Measurements from ENCODE around the gene LIPK. TPM values are rescaled to one million over a fixed set of nuclear protein-coding genes. Genes with fewer than 3 reads are reported as not detected.
"Not testable (repeated sequence)": the region's sequence is repeated elsewhere in the genome, so short reads cannot be mapped to it uniquely, and the experiment has no call there.

LIPK gene
- total RNA-seq: not detected in 2 replicates

- H3K9me3 Mint-ChIP-seq: no peaks in the 10 kb centered on the region
- H3K27ac Mint-ChIP-seq: no peak within 1 kb of the TSS
- no peaks in the 10 kb centered on the region for H3K36me3 Mint-ChIP-seq (ENCODE audit: low read depth)
- intact Hi-C loops (cut with micrococcal nuclease): loop anchor here (5.0 kb wide), 1 partner anchor 86 kb away; no protein-coding TSS in a partner anchor
- no peak within 1 kb of the TSS for H3K4me3 Mint-ChIP-seq (ENCODE audit: low read depth)
- DNase-seq (ENCODE audit: low spot score): no peak
- H3K27me3 Mint-ChIP-seq (ENCODE audit: low read depth): peaks cover 24% of the 10 kb centered on the region
- peaks cover 18% of the 10 kb centered on the region for H3K4me1 Mint-ChIP-seq (ENCODE audit: low read depth)
Measured at GRCh38 chr10:88705958-88706357, at the start of gene LIPK. LIPK (plus strand) TSS chr10:88706249; CDS start chr10:88724544, 18,295 bp downstream.

- no peaks in the 10 kb centered on the region for H3K36me3 Mint-ChIP-seq (ENCODE audit: low read depth)
- peaks cover 21% of the 10 kb centered on the region for H3K27me3 Mint-ChIP-seq (ENCODE audit: low read depth)
- no peak overlapping the region for H3K27ac Mint-ChIP-seq
- no peak overlapping the region for H3K4me3 Mint-ChIP-seq (ENCODE audit: low read depth)
- no peak for DNase-seq (ENCODE audit: low spot score)
- no peaks in the 10 kb centered on the region for H3K9me3 Mint-ChIP-seq
- intact Hi-C loops (cut with micrococcal nuclease): no loop called here
- H3K4me1 Mint-ChIP-seq (ENCODE audit: low read depth): no peaks in the 10 kb centered on the region
Measured at GRCh38 chr10:88657901-88658300, 48.1 kb upstream of the LIPK start.

- no peaks in the 10 kb centered on the region for H3K4me1 Mint-ChIP-seq (ENCODE audit: low read depth)
- no peak overlapping the region for H3K27ac Mint-ChIP-seq
- no peaks in the 10 kb centered on the region for H3K9me3 Mint-ChIP-seq
- H3K4me3 Mint-ChIP-seq (ENCODE audit: low read depth): no peak overlapping the region
- no peak for DNase-seq (ENCODE audit: low spot score)
- intact Hi-C loops (cut with micrococcal nuclease): no loop called here
- H3K36me3 Mint-ChIP-seq (ENCODE audit: low read depth): no peaks in the 10 kb centered on the region
- peaks cover 18% of the 10 kb centered on the region for H3K27me3 Mint-ChIP-seq (ENCODE audit: low read depth)
Measured at GRCh38 chr10:88659725-88660597, 46.1 kb upstream of the LIPK start.

GRCh38 chr10:88660598-88660884 is 45.5 kb upstream of the LIPK start:
- Mint-ChIP-seq H3K4me1 (ENCODE audit: low read depth) (no peaks in the 10 kb centered on the region), H3K27ac (no peak overlapping the region), H3K36me3 (ENCODE audit: low read depth) (no peaks in the 10 kb centered on the region), H3K9me3 (no peaks in the 10 kb centered on the region), H3K4me3 (ENCODE audit: low read depth) (no peak overlapping the region), H3K27me3 (ENCODE audit: low read depth) (peaks cover 18% of the 10 kb centered on the region)
- intact Hi-C loops (cut with micrococcal nuclease): no loop called here
- no peak for DNase-seq (ENCODE audit: low spot score)

- no peak overlapping the region for H3K27ac Mint-ChIP-seq
- no peak for DNase-seq (ENCODE audit: low spot score)
- peaks cover 18% of the 10 kb centered on the region for H3K27me3 Mint-ChIP-seq (ENCODE audit: low read depth)
- H3K36me3 Mint-ChIP-seq (ENCODE audit: low read depth): no peaks in the 10 kb centered on the region
- intact Hi-C loops (cut with micrococcal nuclease): no loop called here
- H3K4me3 Mint-ChIP-seq (ENCODE audit: low read depth): no peak overlapping the region
- no peaks in the 10 kb centered on the region for H3K9me3 Mint-ChIP-seq
- no peaks in the 10 kb centered on the region for H3K4me1 Mint-ChIP-seq (ENCODE audit: low read depth)
Measured at GRCh38 chr10:88661018-88661417, 45.0 kb upstream of the LIPK start.

- Mint-ChIP-seq H3K4me3 (ENCODE audit: low read depth) (no peak overlapping the region), H3K27me3 (ENCODE audit: low read depth) (peaks cover 18% of the 10 kb centered on the region), H3K27ac (no peak overlapping the region), H3K4me1 (ENCODE audit: low read depth) (no peaks in the 10 kb centered on the region), H3K36me3 (ENCODE audit: low read depth) (no peaks in the 10 kb centered on the region), H3K9me3 (no peaks in the 10 kb centered on the region)
- intact Hi-C loops (cut with micrococcal nuclease): no loop called here
- DNase-seq (ENCODE audit: low spot score): no peak
Measured at GRCh38 chr10:88661577-88661976, 44.5 kb upstream of the LIPK start.

- H3K4me3 Mint-ChIP-seq (ENCODE audit: low read depth); intact Hi-C loops (cut with micrococcal nuclease); H3K9me3 Mint-ChIP-seq; DNase-seq (ENCODE audit: low spot score); H3K27ac Mint-ChIP-seq; H3K4me1 Mint-ChIP-seq (ENCODE audit: low read depth); H3K36me3 Mint-ChIP-seq (ENCODE audit: low read depth): not testable (repeated sequence)
- peaks cover 15% of the 10 kb centered on the region for H3K27me3 Mint-ChIP-seq (ENCODE audit: low read depth)
Measured at GRCh38 chr10:88663153-88663552, 42.9 kb upstream of the LIPK start.

- no peak for DNase-seq (ENCODE audit: low spot score)
- H3K4me1 Mint-ChIP-seq (ENCODE audit: low read depth): peaks cover 4% of the 10 kb centered on the region
- no peak within 1 kb of the TSS for H3K27ac Mint-ChIP-seq
- intact Hi-C loops (cut with micrococcal nuclease): no loop called here
- no peaks in the 10 kb centered on the region for H3K36me3 Mint-ChIP-seq (ENCODE audit: low read depth)
- H3K4me3 Mint-ChIP-seq (ENCODE audit: low read depth): no peak within 1 kb of the TSS
- H3K9me3 Mint-ChIP-seq: no peaks in the 10 kb centered on the region
- peaks cover 19% of the 10 kb centered on the region for H3K27me3 Mint-ChIP-seq (ENCODE audit: low read depth)
Measured at GRCh38 chr10:88664142-88664541, 41.9 kb upstream of the LIPK start, which contains the start of gene LIPF. LIPF (plus strand) TSS chr10:88664442; CDS start chr10:88667298, 2,856 bp downstream.

- intact Hi-C loops (cut with micrococcal nuclease): no loop called here
- peaks cover 10% of the 10 kb centered on the region for H3K4me1 Mint-ChIP-seq (ENCODE audit: low read depth)
- peaks cover 27% of the 10 kb centered on the region for H3K27me3 Mint-ChIP-seq (ENCODE audit: low read depth)
- no peak overlapping the region for H3K4me3 Mint-ChIP-seq (ENCODE audit: low read depth)
- DNase-seq (ENCODE audit: low spot score): no peak
- H3K36me3 Mint-ChIP-seq (ENCODE audit: low read depth): no peaks in the 10 kb centered on the region
- H3K9me3 Mint-ChIP-seq: no peaks in the 10 kb centered on the region
- no peak overlapping the region for H3K27ac Mint-ChIP-seq
Measured at GRCh38 chr10:88668465-88668864, 37.6 kb upstream of the LIPK start.

- Mint-ChIP-seq H3K9me3 (no peaks in the 10 kb centered on the region), H3K27ac (no peak overlapping the region), H3K4me3 (ENCODE audit: low read depth) (no peak overlapping the region), H3K36me3 (ENCODE audit: low read depth) (no peaks in the 10 kb centered on the region), H3K4me1 (ENCODE audit: low read depth) (peaks cover 10% of the 10 kb centered on the region), H3K27me3 (ENCODE audit: low read depth) (peaks cover 34% of the 10 kb centered on the region)
- DNase-seq (ENCODE audit: low spot score): no peak
- intact Hi-C loops (cut with micrococcal nuclease): no loop called here
Measured at GRCh38 chr10:88670497-88670896, 35.6 kb upstream of the LIPK start.

GRCh38 chr10:88672041-88672440 is 34.0 kb upstream of the LIPK start:
- Mint-ChIP-seq H3K36me3 (ENCODE audit: low read depth) (no peaks in the 10 kb centered on the region), H3K27ac (no peak overlapping the region), H3K4me3 (ENCODE audit: low read depth) (no peak overlapping the region), H3K27me3 (ENCODE audit: low read depth) (peaks cover 41% of the 10 kb centered on the region), H3K9me3 (no peaks in the 10 kb centered on the region), H3K4me1 (ENCODE audit: low read depth) (peaks cover 10% of the 10 kb centered on the region)
- intact Hi-C loops (cut with micrococcal nuclease): no loop called here
- DNase-seq (ENCODE audit: low spot score): no peak

GRCh38 chr10:88676283-88677060 is 29.6 kb upstream of the LIPK start:
- no peak overlapping the region for H3K4me3 Mint-ChIP-seq (ENCODE audit: low read depth)
- H3K9me3 Mint-ChIP-seq: no peaks in the 10 kb centered on the region
- no peak overlapping the region for H3K27ac Mint-ChIP-seq
- no peak for DNase-seq (ENCODE audit: low spot score)
- H3K4me1 Mint-ChIP-seq (ENCODE audit: low read depth): no peaks in the 10 kb centered on the region
- H3K27me3 Mint-ChIP-seq (ENCODE audit: low read depth): peaks cover 48% of the 10 kb centered on the region
- intact Hi-C loops (cut with micrococcal nuclease): no loop called here
- no peaks in the 10 kb centered on the region for H3K36me3 Mint-ChIP-seq (ENCODE audit: low read depth)

- intact Hi-C loops (cut with micrococcal nuclease): no loop called here
- Mint-ChIP-seq H3K27ac (no peak overlapping the region), H3K27me3 (ENCODE audit: low read depth) (peaks cover 35% of the 10 kb centered on the region), H3K36me3 (ENCODE audit: low read depth) (no peaks in the 10 kb centered on the region), H3K4me1 (ENCODE audit: low read depth) (no peaks in the 10 kb centered on the region), H3K4me3 (ENCODE audit: low read depth) (no peak overlapping the region), H3K9me3 (no peaks in the 10 kb centered on the region)
- no peak for DNase-seq (ENCODE audit: low spot score)
Measured at GRCh38 chr10:88680958-88681357, 25.1 kb upstream of the LIPK start.
